HG02840 (cell line): ENCODE measurements around the gene METTL14.
"Not testable (repeated sequence)": the region's sequence is repeated elsewhere in the genome, so short reads cannot be mapped to it uniquely, and the experiment has no call there.

Experiments
- ATAC-seq: cut with Tn5 transposase; IDR thresholded peaks from one replicate; pipeline ENCODE4 v1.9.1; 2021; ENCODE audit warnings: mild to moderate bottlenecking, moderate library complexity, moderate number of reproducible peaks; ENCODE audit not compliant: unreplicated experiment, low FRiP score

METTL14 gene

DNA sequence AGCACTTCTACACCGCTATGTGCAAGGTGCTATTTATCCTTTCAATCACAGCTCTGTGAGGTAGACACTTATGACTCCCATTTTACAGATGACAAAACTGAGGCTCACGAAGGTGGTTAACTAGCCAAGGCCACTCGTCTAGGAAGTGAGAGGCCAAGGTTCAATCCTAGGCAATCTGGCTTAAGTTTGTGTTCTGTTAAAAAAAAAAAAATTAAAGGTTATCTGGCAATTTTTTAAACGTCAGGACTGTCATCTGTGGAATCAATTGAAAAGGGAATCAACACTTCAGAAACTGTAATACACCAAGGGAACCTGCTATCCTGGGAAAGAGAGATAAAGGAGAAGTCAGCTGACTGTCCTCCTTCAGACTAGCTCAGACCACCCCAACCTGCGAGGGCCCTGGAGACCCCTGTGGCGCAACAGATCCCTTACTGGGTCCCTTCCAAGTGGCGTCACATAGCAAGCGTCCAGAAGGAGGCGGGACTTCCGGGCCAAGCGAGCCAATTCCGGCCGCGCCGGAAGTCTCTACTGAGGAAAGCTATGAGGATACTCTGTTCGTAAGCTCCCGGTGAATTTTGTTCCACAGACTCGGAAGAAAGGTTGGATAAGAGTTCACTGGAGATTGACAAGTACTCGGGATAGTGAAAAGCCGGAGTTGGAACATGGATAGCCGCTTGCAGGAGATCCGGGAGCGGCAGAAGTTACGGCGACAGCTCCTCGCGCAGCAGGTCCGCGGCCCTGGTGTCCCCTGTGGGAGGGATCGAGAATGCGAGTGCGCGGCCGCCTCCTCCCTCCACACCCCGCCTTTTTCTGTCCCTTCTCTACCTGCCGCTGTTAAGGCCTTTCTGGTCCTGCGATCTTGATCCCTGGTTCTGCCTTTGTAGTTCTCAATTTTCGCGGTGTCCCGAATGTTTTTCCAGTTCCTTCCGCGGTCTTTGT is at the start of gene METTL14:
Gene METTL14 (plus strand): TSS at position 520 of the 939 bp plus-strand sequence. CDS start 143 bp downstream, at position 663.
- peak; percentile 100 for ATAC-seq

DNA sequence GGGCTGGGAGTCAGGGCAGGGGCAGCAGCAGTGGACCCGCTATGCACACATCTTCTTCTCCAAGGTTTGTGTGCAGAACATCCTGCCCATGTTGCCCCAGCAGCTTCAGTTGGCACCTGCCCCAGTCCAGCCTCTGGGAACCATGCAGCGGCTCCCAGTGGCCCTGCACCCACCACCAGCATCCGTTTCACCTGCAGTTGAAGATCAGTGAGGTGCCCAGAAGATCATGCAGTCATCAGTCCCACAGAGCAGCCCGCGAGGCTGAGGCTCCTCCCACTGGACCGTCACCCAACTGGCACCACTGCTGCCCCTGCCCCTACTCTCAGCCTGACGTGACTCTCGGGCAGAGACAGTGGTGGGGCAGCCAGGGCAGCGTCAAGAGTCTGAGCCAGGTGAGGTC is 49.1 kb upstream of the METTL14 start:
- not testable (repeated sequence) for ATAC-seq

DNA sequence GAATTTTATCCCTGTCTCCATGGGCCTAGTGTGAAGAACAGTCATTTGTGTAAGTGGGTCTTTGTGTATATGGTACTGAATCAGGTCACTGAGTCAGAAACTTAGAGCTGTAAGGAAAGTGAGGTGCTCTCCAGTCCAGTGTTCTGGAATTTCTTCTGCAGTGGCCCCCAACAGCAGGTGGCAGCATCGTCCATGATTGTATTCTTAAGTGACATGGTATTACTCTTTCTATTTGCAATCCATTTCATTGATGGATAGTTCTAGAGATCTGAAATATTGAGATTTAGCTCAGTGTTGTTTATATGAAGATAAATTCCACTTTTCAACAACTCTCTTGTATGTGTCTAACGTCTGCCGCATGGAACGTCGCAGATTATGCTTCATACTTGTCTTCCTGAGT is 20.5 kb upstream of the METTL14 start:
- ATAC-seq, result not testable (repeated sequence)

DNA sequence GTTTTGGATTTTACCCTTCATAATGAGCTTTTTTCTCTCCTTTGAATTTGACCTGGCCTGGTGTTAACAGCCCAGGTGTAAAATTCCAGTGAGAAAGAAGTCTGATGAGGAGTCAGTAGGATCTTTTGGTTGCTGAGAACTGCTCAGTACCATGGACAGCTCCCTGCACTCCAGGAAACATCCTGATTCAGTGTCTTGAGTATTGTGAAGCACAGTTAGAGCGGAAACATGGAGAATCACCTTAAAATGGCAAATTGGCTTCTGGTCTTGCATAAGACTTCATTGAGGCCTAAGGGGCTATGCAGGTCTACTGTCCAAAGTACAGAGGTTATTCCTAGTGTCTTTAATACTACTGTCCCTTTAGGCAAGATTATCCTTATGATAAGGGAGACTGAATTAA is 16.0 kb upstream of the METTL14 start:
- not testable (repeated sequence) for ATAC-seq

DNA sequence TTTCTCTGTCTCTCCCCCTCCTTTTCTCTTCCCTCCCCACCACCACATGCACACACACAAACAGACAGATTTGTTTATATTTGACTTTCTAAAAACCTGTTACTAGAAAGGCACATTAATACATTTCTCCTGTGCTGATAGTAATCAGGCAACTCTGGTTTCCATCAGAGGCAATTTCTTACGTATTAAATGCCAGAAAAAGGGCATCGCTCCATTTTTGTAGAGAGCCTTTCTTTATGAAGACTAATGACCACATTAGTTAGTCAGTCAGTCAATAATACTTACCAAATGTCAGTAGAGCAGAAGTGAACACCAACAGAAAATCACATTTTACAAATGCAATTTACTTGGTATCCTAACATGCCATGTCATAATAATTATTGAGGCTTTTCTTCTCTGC is 14.2 kb upstream of the METTL14 start:
- ATAC-seq, result not testable (repeated sequence)

DNA sequence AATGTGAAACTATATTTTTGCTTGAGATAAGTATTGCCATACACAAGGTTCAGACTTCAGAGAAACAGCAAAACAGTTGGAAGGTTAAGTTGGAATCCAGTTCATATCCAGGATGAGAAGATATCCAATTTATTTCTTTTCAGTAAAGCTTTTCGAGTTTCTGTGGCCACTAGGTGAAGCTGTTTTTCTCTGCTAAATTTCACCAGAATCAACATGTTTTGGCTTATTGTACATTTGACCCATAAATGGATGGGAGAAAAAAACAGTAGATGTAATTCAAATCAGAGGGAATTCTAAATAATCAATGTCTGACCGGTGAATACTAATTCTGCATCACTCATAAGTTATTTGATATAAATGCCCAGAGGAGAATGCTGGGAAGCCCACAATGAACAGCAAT is 9.1 kb upstream of the METTL14 start:
- ATAC-seq, result no peak

DNA sequence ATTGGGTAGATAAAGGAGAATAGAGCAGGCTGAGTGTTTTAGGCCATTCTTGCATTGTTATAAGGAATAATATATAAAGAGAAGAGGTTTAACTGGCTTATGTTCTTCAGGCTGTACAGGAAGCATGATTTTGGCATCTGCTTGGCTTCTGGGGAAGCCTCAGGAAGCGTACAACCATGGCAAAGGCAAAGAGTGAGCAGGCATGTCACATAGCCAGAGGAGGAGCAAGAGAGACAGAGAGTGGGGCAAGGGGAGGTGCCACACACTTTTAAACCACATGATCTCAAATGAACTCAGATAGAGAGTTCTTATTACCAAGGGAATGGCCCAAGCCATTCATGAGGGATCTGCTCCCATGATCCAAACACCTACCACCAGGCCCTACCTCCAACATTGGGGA is 4.4 kb upstream of the METTL14 start:
- ATAC-seq, result no peak

DNA sequence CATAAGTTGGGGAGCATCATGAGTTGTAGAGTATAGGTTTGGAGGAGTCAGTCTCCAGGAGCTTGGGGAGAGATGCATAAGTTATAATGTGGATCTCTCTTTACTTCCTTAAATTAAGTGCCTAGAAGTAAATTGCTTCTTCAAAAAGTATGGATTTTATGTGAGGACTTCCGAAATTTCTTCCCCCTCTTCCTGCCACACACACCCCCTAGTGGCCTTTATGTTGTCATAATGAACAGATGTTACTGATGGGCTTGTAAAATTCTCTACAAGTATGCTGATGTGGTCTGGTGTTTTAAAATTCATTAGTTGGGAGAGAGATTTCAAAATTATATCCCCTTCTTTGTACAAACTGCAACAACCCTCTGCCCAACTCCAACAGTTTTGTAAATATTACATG is 2.3 kb upstream of the METTL14 start:
- ATAC-seq, result no peak

DNA sequence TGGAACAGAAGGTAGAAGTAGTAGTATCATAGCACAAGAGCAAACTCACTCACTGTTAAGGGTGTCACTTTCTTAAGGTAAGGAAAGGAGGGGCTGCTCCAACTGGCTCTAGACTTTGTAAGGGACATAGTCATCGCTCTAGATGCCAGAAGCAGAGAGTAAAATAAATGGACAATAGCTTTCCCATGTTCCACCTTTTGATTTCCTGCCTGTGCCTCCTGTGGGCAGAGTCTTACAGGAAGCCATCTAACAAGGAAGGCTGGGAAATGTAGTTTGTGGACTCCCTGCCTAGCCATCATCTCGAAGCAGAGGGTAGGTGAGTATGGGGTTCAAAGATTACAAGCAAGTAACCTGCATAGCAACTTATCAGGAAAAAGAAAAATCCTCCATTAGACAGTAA is 1.7 kb upstream of the METTL14 start:
- ATAC-seq, result no peak

DNA sequence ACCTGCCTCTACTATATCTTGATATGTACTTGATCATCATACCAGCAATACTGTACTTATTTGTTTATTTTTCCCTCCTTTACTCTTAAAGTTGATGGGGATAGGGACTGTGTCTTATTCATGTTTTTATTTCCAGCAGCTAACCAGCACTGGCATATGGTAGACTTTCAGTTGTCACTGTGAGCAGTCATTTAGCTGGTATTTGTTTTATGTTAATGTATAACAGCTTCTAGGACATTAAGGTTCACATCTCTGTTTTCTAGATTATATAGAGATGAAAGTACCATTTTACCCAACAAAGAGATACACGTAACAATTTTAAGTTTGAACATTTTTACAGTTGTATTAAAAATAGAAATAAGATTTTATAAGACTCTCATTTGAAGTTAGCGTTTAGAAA is 17.9 kb downstream of the METTL14 start:
- ATAC-seq, result no peak

DNA sequence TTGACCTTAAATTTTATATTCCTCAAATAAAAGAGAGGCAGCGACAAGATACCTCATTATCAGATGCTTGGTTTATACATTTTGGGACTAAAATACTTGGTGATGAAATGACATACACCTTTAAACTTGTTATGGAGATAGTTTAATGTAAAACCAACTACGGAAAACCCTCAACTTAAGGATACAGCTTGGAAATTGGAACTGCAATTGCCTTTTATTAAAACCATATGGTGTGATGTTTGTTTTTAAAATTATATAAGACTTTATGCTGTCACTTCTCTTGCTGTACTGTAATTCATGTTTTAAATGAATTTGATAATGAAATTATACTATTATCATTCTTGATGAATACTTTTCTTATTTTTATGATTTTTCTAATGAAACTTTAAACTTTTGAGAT is 25.9 kb downstream of the METTL14 start:
- ATAC-seq, result no peak

DNA sequence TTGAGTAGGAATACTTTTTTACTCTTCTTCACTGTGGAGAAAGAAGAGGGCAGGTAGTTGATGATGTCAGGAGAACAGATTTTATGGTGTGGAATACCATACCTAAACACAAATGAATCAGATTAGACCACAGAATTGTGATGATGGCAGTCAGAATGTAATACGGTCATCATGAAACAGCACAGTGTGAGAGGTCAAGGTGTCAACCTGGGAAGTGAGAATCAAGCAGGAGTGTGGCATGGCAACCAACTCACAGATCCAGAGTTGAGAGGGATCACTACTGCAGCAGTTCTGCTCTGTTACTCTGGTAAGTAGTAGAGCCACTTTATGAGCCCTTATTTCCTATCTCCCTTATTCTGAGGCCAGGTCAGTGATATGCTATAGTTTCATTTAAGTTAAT is 27.7 kb downstream of the METTL14 start:
- no peak for ATAC-seq

DNA sequence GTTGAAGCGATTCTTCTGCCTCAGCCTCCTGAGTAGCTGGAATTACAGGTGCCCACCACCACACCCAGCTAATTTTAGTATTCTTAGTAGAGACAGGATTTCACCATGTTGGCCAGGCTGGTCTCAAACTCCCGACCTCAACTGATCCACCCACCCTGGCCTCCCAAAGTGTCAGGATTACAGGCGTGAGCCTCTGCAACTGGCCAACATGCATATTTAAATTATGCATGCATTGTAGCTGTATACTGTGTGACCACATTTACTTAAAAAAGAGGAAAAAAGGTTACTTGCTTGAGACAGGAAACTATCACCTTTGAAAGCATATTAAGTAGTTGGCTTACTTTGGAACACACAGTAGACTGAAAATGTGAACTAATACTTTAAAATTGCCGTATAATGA is 29.5 kb downstream of the METTL14 start:
- ATAC-seq, result no peak

DNA sequence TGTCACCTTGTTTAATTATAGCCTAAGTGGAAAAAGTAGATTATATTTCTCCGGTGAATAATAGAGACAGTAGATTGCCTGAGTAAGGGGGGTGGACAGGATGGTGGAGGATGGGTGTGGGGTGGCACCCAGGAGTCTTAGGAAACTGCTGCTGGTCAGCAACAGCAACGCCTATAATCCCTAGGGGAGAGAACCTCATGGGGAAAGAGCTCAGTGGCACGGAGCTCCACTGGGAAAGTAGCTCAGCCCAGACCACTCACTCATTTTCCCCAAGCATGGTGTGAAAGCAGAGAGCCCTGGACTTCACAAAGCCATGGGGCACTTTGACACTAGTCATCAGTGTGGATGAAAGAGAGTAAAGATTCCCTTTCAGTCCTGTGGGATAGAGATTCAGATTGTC is 31.1 kb downstream of the METTL14 start:
- ATAC-seq, result no peak

DNA sequence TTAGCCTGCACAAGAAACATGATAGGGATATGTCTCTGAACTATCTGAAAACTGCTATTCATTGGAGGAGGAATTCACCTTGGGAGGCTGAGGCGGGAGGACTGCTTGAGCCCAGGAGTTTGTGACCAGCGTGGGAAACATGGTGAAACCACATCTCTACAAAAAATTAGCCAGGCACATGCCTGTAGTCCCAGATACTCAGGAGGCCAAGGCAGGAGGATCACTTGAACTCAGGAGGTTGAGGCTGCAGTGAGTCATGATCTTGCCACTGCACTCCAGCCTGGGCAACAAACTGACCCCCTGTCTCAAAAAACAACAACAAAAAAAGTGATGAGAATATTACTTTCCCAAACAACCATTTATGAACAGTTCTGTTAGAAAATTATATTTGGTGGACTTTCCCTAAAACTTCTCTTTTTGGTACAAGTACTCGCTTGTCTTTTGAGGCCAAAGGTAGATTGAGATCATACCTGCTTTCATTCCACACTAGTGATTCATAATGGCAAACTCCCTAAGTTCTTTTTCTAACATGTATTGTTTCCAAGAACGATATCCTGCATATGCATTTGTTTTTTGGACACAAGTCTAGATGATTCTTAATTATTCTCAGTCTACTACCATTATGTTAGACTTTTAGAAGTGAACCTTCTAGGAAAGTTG is 33.4 kb downstream of the METTL14 start:
- no peak for ATAC-seq

DNA sequence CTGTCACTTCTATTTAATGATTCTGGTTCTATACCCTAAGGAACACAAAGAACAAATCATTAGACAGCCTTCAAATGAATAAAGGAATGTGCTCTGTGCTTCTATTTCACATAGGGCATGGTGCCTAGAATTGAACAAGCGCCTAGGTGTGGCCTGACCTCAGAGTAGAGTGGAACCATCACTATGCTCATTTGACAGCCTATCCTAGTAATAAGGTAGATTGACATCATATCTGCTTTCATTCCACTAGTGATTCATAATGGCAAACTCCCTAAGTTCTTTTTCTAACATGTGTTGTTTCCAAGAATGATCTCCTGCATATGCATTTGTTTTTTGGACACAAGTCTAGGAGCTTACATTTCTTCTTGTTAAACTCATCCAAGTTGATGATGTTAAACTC is 36.6 kb downstream of the METTL14 start:
- ATAC-seq, result no peak

DNA sequence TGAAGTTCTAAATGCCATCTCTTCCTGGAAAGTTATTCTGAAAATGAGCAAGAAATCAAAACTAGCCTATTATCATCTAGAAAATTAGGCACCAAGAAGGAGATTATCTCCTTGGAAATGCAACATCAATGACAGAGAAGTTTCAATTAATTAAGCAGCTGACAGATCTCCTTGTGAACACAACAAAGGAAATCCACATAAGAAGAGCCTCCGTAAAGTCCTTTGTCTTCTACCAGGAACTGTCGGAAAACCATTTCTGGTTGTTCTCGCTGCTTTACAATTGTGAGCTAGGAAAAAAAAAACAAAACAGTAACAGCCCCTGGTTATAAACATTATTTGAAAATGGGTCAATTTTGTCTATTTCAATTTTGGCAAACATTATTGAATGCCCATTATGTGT is 38.2 kb downstream of the METTL14 start:
- ATAC-seq, result no peak

DNA sequence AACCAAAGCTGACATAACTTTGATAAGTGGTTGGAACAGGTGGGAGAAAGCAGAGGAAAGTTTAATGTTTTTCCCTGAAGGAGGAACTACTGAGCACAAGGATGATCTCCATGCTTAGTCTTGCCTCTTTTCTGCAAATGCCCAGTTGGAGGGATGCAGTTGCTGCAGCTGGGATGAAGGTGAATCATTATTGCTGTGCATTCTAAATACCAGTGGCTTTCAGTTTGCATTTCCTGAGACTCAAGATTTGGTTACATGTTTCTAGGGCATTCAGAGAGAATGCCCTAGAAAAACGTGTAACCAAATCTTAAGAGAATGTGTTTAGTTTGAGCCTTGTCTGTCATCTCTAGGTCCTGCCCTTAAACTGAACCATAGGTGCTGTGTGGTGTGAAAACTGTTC is 42.2 kb downstream of the METTL14 start:
- no peak for ATAC-seq

DNA sequence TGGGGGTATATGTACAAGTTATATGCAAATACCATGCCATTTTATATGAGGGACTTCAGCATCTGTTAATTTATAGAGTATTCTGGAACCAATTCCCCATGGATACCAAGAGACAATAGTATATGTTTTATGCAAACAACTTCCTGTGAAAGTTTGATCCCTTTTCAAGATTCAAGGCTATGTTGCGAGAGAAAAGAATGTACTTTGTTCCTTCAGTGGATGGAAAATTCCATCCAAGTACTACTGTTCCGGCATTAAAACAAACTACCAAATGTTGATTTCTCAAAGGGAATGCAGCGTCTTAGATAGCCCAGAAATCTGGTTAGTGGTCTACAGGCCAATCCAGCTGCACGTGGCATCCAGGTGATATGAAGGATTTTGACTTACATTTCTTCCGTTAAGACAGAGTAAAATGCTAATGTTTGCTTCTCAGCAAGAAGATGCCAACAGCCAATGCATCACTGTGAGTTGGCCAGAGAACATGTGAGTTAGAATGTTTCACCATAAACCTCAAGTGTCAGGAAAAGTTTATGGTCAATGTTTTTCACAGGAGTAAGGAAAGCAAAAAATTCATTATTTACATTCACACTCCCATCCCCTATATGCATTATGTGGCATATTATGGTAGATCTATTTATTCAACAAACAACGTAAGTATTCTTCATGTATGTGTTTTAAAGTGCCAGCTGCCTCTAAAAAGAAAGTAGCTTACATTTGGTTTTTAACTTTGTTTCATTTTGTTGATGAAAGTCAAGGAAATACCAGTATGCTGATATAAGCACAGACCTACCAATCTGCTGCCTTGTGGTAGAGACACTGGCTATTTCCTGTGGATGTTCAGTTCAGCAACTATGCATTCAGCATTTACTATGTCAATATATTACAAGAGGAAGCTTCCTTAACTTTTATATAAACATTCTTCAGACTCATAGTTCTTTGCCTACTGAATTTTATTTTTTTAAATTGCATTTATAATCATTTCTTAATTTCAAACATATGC is 44.4 kb downstream of the METTL14 start:
- no peak for ATAC-seq

DNA sequence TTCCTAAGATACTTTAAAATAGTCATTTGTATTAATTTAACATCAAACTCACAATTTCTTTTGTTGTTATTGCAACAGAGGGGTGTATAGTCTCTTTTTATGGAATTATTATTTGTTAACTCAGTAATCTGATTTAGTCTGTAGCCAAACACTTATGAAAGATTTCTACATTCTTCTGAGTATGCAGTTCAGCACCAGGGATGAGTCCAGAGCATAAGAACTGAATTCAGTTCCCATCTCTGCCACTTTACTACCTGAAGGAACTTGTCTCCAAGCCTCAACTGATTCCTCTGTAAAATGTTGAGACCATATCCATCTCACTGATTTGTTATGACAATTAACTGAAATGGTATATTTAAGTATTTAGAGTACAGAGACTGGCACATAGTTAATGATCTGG is 45.5 kb downstream of the METTL14 start:
- no peak for ATAC-seq
